HepG2 (cell line): Measurements from ENCODE around the gene RNASE8. TPM values are rescaled to one million over a fixed set of nuclear protein-coding genes. Genes with fewer than 3 reads are reported as not detected.
A peak's percentile ranks its signal among the peaks of the same experiment; 100 is the strongest.

ENCODE experiments used
- AKNA ChIP-seq: sonication (generic); formaldehyde crosslinking; IDR thresholded peaks from 2 replicates; pipeline ENCODE4 v1.4.0; 2020; ENCODE audit warnings: missing genetic modification reagents, borderline replicate concordance
- ARID3A ChIP-seq: IDR thresholded peaks from 2 replicates; pipeline ENCODE4 v1.6.1; 2012; ENCODE audit warnings: low read depth, low read length, improper control_type of control experiment
- GATA4 ChIP-seq: sonication (generic); IDR thresholded peaks from 2 replicates; pipeline ENCODE4 v1.6.1; 2016; ENCODE audit warnings: antibody characterized with exemption, low read depth, borderline replicate concordance
- GATAD2A ChIP-seq: IDR thresholded peaks from 2 replicates; pipeline ENCODE4 v1.6.1; 2016
- MLLT10 ChIP-seq: sonication (generic); formaldehyde crosslinking; IDR thresholded peaks from 2 replicates; pipeline ENCODE4 v1.4.0; 2020; ENCODE audit warnings: missing genetic modification reagents
- RFXAP ChIP-seq: sonication (generic); formaldehyde crosslinking; IDR thresholded peaks from 2 replicates; pipeline ENCODE4 v1.4.0; 2020; ENCODE audit warnings: missing genetic modification reagents, borderline replicate concordance
- SNAI1 ChIP-seq: sonication (generic); formaldehyde crosslinking; IDR thresholded peaks from 2 replicates; pipeline ENCODE4 v1.5.0; 2020; ENCODE audit warnings: mild to moderate bottlenecking, missing genetic modification reagents, borderline replicate concordance
- SP4 ChIP-seq: sonication (generic); formaldehyde crosslinking; IDR thresholded peaks from 2 replicates; pipeline ENCODE4 v1.8.1; 2023; ENCODE audit warnings: mild to moderate bottlenecking, missing genetic modification reagents
- SP5 ChIP-seq: IDR thresholded peaks from 2 replicates; pipeline ENCODE4 v1.6.1; 2016; ENCODE audit warnings: low read depth, borderline replicate concordance
- UBTF ChIP-seq: sonication (generic); formaldehyde crosslinking; IDR thresholded peaks from 2 replicates; pipeline ENCODE4 v1.4.0; 2020; ENCODE audit warnings: mild to moderate bottlenecking, missing genetic modification reagents
- ZNF143 ChIP-seq: sonication (generic); formaldehyde crosslinking; IDR thresholded peaks from 2 replicates; pipeline ENCODE4 v1.4.0; 2020; ENCODE audit warnings: missing genetic modification reagents
- ZNF331 ChIP-seq: sonication (generic); formaldehyde crosslinking; IDR thresholded peaks from 2 replicates; pipeline ENCODE4 v1.4.0; 2020; ENCODE audit warnings: missing genetic modification reagents
- ZNF496 ChIP-seq: sonication (generic); formaldehyde crosslinking; IDR thresholded peaks from 2 replicates; pipeline ENCODE4 v1.8.1; 2023; ENCODE audit warnings: mild to moderate bottlenecking, moderate library complexity, missing genetic modification reagents; ENCODE audit not compliant: insufficient replicate concordance
- ZNF816 ChIP-seq: sonication (generic); formaldehyde crosslinking; IDR thresholded peaks from 2 replicates; pipeline ENCODE4 v1.8.0; 2022; ENCODE audit warnings: missing genetic modification reagents, mild to moderate bottlenecking, borderline replicate concordance
- polyA plus RNA-seq, 8 experiments: library from polyadenylated mRNA; depleted of rRNA in 3 of 8; stranded (reverse) in 7 of 8; unstranded in 1 of 8; fragments of >200 nt; fragmentation: Illumina TruSeq in 4 of 8; extraction: Trizol in 4 of 8; gene quantifications; 2 replicates each; pipeline versions ENCODE4 v1.2.1 to v1.2.3, GENCODE V29; 2011 to 2016; ENCODE audit warnings: low read depth in 4 of 8, missing spikeins in 1 of 8, mixed read lengths in 1 of 8; ENCODE audit not compliant: insufficient read depth in 1 of 8
- total RNA-seq, 5 experiments: library from RNA; depleted of rRNA; stranded (reverse); fragments of >200 nt; fragmentation: Illumina TruSeq; extraction: Trizol; gene quantifications; 2 replicates each; pipeline ENCODE4 v1.2.3, GENCODE V29; 2016; ENCODE audit warnings: low read depth in 1 of 5
- TF ChIP-seq, protein P1 (sequence below): sonication (generic); formaldehyde crosslinking; IDR thresholded peaks from 2 replicates; pipeline ENCODE4 v1.4.0; 2020; ENCODE audit warnings: missing genetic modification reagents, borderline replicate concordance

RNASE8 gene
- total and polyA plus RNA-seq, 2 of the 13 experiments (the other 11 are each of a cell fraction or from before 2014, with no cell fraction given): not detected

DNA sequence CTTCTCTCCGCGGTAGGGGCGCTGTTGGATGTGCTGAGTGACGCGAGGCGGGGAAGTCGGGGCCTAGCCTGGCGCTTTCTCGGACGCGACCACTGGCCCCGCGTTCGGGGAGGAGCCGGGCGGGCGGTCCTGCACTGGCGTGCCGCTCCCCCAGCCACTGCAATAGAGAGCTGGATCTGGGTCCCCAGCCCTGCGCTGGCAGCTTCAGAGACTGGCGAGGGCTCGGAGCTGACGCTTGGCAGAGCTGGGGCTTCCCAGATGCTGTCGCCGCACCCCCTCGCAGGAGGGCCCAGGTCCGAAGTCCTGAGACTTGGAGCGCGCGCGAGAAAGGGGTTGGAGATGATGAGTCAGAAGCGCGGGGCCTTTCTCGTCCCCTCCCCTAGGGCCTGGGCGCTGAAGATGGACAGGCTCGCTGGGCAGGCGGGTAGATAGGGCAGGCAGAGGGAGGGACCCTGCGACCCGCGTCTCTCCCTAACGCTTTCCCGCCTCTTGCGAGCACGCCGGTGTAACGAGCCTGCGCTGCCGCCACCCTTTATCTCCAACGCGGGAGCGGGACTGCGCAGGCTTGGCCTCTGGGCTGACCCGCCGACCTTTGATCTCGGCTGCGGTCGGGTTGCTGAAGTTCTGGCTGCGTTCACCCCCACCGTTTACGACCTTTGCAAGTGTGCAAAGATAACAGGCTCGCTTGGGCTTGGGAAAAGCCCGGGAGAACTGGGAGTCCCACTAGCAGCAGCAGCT, 46.3 kb downstream of the RNASE8 start (continued):
- TF ChIP-seq UBTF (CRISPR knock-in tag): peak; percentile 98
- TF ChIP-seq RFXAP (CRISPR knock-in tag): peak; percentile 72; the same call in 1 of the 2 replicates
- peak; percentile 92 for TF ChIP-seq SP4
- peak; percentile 87; the same call in 1 of the 2 replicates for TF ChIP-seq GATA4
- peak; percentile 79; the same call in 1 of the 2 replicates for TF ChIP-seq AKNA (CRISPR knock-in tag)
- TF ChIP-seq, protein P1, sequence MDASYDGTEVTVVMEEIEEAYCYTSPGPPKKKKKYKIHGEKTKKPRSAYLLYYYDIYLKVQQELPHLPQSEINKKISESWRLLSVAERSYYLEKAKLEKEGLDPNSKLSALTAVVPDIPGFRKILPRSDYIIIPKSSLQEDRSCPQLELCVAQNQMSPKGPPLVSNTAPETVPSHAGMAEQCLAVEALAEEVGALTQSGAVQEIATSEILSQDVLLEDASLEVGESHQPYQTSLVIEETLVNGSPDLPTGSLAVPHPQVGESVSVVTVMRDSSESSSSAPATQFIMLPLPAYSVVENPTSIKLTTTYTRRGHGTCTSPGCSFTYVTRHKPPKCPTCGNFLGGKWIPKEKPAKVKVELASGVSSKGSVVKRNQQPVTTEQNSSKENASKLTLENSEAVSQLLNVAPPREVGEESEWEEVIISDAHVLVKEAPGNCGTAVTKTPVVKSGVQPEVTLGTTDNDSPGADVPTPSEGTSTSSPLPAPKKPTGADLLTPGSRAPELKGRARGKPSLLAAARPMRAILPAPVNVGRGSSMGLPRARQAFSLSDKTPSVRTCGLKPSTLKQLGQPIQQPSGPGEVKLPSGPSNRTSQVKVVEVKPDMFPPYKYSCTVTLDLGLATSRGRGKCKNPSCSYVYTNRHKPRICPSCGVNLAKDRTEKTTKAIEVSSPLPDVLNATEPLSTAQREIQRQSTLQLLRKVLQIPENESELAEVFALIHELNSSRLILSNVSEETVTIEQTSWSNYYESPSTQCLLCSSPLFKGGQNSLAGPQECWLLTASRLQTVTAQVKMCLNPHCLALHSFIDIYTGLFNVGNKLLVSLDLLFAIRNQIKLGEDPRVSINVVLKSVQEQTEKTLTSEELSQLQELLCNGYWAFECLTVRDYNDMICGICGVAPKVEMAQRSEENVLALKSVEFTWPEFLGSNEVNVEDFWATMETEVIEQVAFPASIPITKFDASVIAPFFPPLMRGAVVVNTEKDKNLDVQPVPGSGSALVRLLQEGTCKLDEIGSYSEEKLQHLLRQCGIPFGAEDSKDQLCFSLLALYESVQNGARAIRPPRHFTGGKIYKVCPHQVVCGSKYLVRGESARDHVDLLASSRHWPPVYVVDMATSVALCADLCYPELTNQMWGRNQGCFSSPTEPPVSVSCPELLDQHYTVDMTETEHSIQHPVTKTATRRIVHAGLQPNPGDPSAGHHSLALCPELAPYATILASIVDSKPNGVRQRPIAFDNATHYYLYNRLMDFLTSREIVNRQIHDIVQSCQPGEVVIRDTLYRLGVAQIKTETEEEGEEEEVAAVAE (CRISPR knock-in tag): peak; percentile 80
- TF ChIP-seq ZNF143 (CRISPR knock-in tag): peak; percentile 85
- peak; percentile 100 for TF ChIP-seq SNAI1 (CRISPR knock-in tag)
- TF ChIP-seq ZNF816: peak; percentile 97
- TF ChIP-seq ZNF496 (CRISPR knock-in tag): no peak
- peak; percentile 61 for TF ChIP-seq GATAD2A (CRISPR knock-in tag)
- TF ChIP-seq ARID3A: peak; percentile 64; the same call in 1 of the 2 replicates
- peak; percentile 63 for TF ChIP-seq ZNF331 (CRISPR knock-in tag)
- TF ChIP-seq SP5 (CRISPR knock-in tag): peak; percentile 80
- TF ChIP-seq MLLT10 (CRISPR knock-in tag): no peak
